H1 (cell line): ENCODE data around the gene MAML3. TPM values are rescaled to one million over a fixed set of nuclear protein-coding genes. Genes with fewer than 3 reads are reported as not detected.

Experiments used
- CTCF ChIA-PET: fragments of 300-600 bp; sonication (Branson Sonifier 250); formaldehyde crosslinking; loops from one replicate; lab custom pipeline; 2021; ENCODE audit not compliant: partially characterized antibody; lab: Charles Lee
- POLR2A ChIA-PET: fragments of 300-600 bp; sonication (Branson Sonifier 250); formaldehyde crosslinking; loops from one replicate; lab custom pipeline; 2021; ENCODE audit warnings: inconsistent platforms; ENCODE audit not compliant: partially characterized antibody; lab: Charles Lee
- DNase-seq, 2 experiments: peaks; one replicate each; pipeline versions ENCODE4 v3.0.0 to v3.0.0-alpha.2; 2010 to 2022; ENCODE audit warnings: low spot score in 2 of 2, low read depth in 1 of 2, mixed read lengths in 1 of 2
- FAIRE-seq: peaks from 2 replicates; lab custom pipeline; 2011; peaks lifted over from hg19 to GRCh38; lab: Jason Lieb, UNC
- H2AFZ ChIP-seq: 2 replicates; pipeline ENCODE4 v1.8.1; 2012; ENCODE audit warnings: low read length, inconsistent platforms
- H2AK5ac ChIP-seq: 2 replicates; pipeline ENCODE4 v1.6.1; 2013; ENCODE audit warnings: low read depth, low read length
- H2BK120ac ChIP-seq: replicated peaks from 2 replicates; pipeline ENCODE3; 2013; ENCODE audit warnings: low read depth, low read length, inconsistent platforms
- H2BK12ac ChIP-seq: 2 replicates; pipeline ENCODE4 v1.6.1; 2013; ENCODE audit warnings: low read depth, low read length
- H2BK15ac ChIP-seq: 2 replicates; pipeline ENCODE4 v1.6.1; 2013; ENCODE audit warnings: low read length
- H2BK20ac ChIP-seq: 2 replicates; pipeline ENCODE4 v1.6.1; 2013; ENCODE audit warnings: low read length
- H2BK5ac ChIP-seq: 2 replicates; pipeline ENCODE4 v1.6.1; 2013; ENCODE audit warnings: low read depth, low read length
- H3K14ac ChIP-seq: 2 replicates; pipeline ENCODE4 v1.6.1; 2013; ENCODE audit warnings: inconsistent platforms; ENCODE audit not compliant: insufficient read length
- H3K18ac ChIP-seq: 2 replicates; pipeline ENCODE4 v1.6.1; 2013; ENCODE audit warnings: low read length; ENCODE audit errors: extremely low read depth
- H3K23ac ChIP-seq: 2 replicates; pipeline ENCODE4 v1.6.1; 2013; ENCODE audit warnings: inconsistent platforms; ENCODE audit not compliant: insufficient read length
- H3K23me2 ChIP-seq: 2 replicates; pipeline ENCODE4 v1.6.1; 2013; ENCODE audit warnings: low read depth, low read length
- H3K27ac ChIP-seq: 2 replicates; pipeline ENCODE4 v1.6.1; 2011; ENCODE audit warnings: low read depth, low read length, inconsistent platforms
- H3K27me3 ChIP-seq, 4 experiments: replicated peaks in 1 of 4; 1 replicate in 1 of 4; 2 replicates in 3 of 4; pipeline versions ENCODE4 v1.6.1 to v1.8.1; 2011 to 2013; ENCODE audit warnings: low read length in 3 of 4, mild to moderate bottlenecking in 3 of 4, inconsistent platforms in 2 of 4, mixed read lengths in 2 of 4, moderate library complexity in 1 of 4; ENCODE audit not compliant: control insufficient read depth in 3 of 4, insufficient read depth in 3 of 4; ENCODE audit errors: extremely low read depth in 1 of 4
- H3K36me3 ChIP-seq, 4 experiments: 2 replicates each; pipeline versions ENCODE4 v1.6.1 to v1.8.1; 2011 to 2013; ENCODE audit warnings: mild to moderate bottlenecking in 4 of 4, low read length in 3 of 4, moderate library complexity in 2 of 4, control low read depth in 1 of 4, inconsistent platforms in 1 of 4; ENCODE audit not compliant: insufficient read depth in 4 of 4, control insufficient read depth in 2 of 4
- H3K4ac ChIP-seq: replicated peaks from 2 replicates; pipeline ENCODE3; 2013; ENCODE audit warnings: low read length, low read depth, mixed read lengths, inconsistent platforms; ENCODE audit not compliant: insufficient read length
- H3K4me1 ChIP-seq, 4 experiments: replicated peaks in 1 of 4; 1 replicate in 1 of 4; 2 replicates in 3 of 4; pipeline versions ENCODE4 v1.6.1 to v1.8.1; 2011 to 2013; ENCODE audit warnings: low read length in 3 of 4, inconsistent platforms in 2 of 4, mixed read lengths in 1 of 4; ENCODE audit not compliant: insufficient read depth in 4 of 4, control insufficient read depth in 3 of 4
- H3K4me2 ChIP-seq, 2 experiments: 2 replicates each; pipeline versions ENCODE4 v1.6.1 to v1.8.1; 2011 to 2013; ENCODE audit warnings: low read depth in 2 of 2, low read length in 2 of 2, control low read depth in 1 of 2, inconsistent platforms in 1 of 2, mild to moderate bottlenecking in 1 of 2; ENCODE audit not compliant: insufficient read depth in 1 of 2
- H3K4me3 ChIP-seq, 4 experiments: fragments of 200-600, 300-600 bp in 1 of 4; sonication (generic), shearing (Covaris generic), sonication (Bioruptor Twin) in 1 of 4; 2 replicates each; pipeline versions ENCODE4 v1.5.1 to v1.8.1; 2011 to 2016; ENCODE audit warnings: low read length in 4 of 4, low read depth in 3 of 4, control low read depth in 2 of 4, inconsistent platforms in 2 of 4, mild to moderate bottlenecking in 2 of 4, mixed read lengths in 1 of 4, moderate library complexity in 1 of 4; ENCODE audit not compliant: insufficient read depth in 2 of 4; ENCODE audit errors: extremely low read depth in 1 of 4
- H3K56ac ChIP-seq: replicated peaks from 2 replicates; pipeline ENCODE3; 2013; ENCODE audit warnings: low read depth, mild to moderate bottlenecking, mixed read lengths, low read length, inconsistent platforms; ENCODE audit not compliant: insufficient read length
- H3K79me1 ChIP-seq: 2 replicates; pipeline ENCODE4 v1.6.1; 2013; ENCODE audit warnings: low read depth, low read length, control low read depth
- H3K79me2 ChIP-seq, 2 experiments: 2 replicates each; pipeline versions ENCODE4 v1.6.1 to v1.8.1; 2012 to 2013; ENCODE audit warnings: low read length in 2 of 2, mild to moderate bottlenecking in 2 of 2, inconsistent platforms in 1 of 2; ENCODE audit not compliant: insufficient read depth in 2 of 2, control insufficient read depth in 1 of 2
- H3K9ac ChIP-seq, 4 experiments: replicated peaks in 1 of 4; 1 replicate in 1 of 4; 2 replicates in 3 of 4; pipeline versions ENCODE4 v1.6.1 to v1.8.1; 2011 to 2013; ENCODE audit warnings: low read depth in 3 of 4, low read length in 3 of 4, control low read depth in 2 of 4, mild to moderate bottlenecking in 2 of 4, moderate library complexity in 2 of 4, inconsistent platforms in 1 of 4; ENCODE audit errors: extremely low read depth in 1 of 4
- H3K9me3 ChIP-seq, 2 experiments: 2 replicates each; pipeline versions ENCODE4 v1.6.1 to v1.8.1; 2012 to 2013; ENCODE audit warnings: mild to moderate bottlenecking in 2 of 2, moderate library complexity in 2 of 2, control low read depth in 1 of 2, inconsistent platforms in 1 of 2, low read depth in 1 of 2, low read length in 1 of 2, mixed read lengths in 1 of 2; ENCODE audit not compliant: insufficient read depth in 2 of 2
- H4K20me1 ChIP-seq, 2 experiments: replicated peaks in 1 of 2; 2 replicates each; pipeline versions ENCODE3 to v1.8.1; 2011 to 2013; ENCODE audit warnings: inconsistent platforms in 2 of 2, low read length in 2 of 2, mild to moderate bottlenecking in 1 of 2; ENCODE audit not compliant: insufficient read depth in 2 of 2, control insufficient read depth in 1 of 2
- H4K5ac ChIP-seq: 2 replicates; pipeline ENCODE4 v1.6.1; 2013; ENCODE audit warnings: low read length, low read depth, mixed read lengths, inconsistent platforms; ENCODE audit not compliant: insufficient read length
- H4K8ac ChIP-seq: 2 replicates; pipeline ENCODE4 v1.8.0; 2013; ENCODE audit warnings: mild to moderate bottlenecking, moderate library complexity, low read length, inconsistent platforms; ENCODE audit not compliant: insufficient read depth; ENCODE audit errors: extremely low read depth
- H4K91ac ChIP-seq: replicated peaks from 2 replicates; pipeline ENCODE3; 2013; ENCODE audit warnings: low read length, mixed read lengths, inconsistent platforms; ENCODE audit not compliant: insufficient read length
- BCL11A ChIP-seq, 2 experiments: IDR thresholded peaks; one replicate each; pipeline ENCODE4 v1.6.1; 2011; ENCODE audit warnings: low read depth in 2 of 2, low read length in 2 of 2, mild to moderate bottlenecking in 2 of 2
- NRF1 ChIP-seq: IDR thresholded peaks from 2 replicates; pipeline ENCODE4 v1.6.1; 2011; ENCODE audit warnings: mild to moderate bottlenecking, low read depth, low read length, improper control_type of control experiment
- RBBP5 ChIP-seq: IDR thresholded peaks from 2 replicates; pipeline ENCODE4 v1.7.1; 2012; ENCODE audit warnings: low read depth, mild to moderate bottlenecking, inconsistent platforms, low read length, moderate library complexity, borderline replicate concordance
- RFX5 ChIP-seq: IDR thresholded peaks from 2 replicates; pipeline ENCODE4 v1.6.1; 2011; ENCODE audit warnings: low read depth, low read length, improper control_type of control experiment, borderline replicate concordance
- RNF2 ChIP-seq: fragments of 200-900, 300-1000 bp; sonication (generic); IDR thresholded peaks from 2 replicates; pipeline ENCODE4 v1.7.1; 2016; ENCODE audit warnings: borderline replicate concordance, low read depth, mild to moderate bottlenecking, antibody characterized with exemption, low read length; ENCODE audit not compliant: poor library complexity, severe bottlenecking; ENCODE audit errors: missing control alignments
- SIX5 ChIP-seq: IDR thresholded peaks from 2 replicates; pipeline ENCODE4 v1.6.1; 2011; ENCODE audit warnings: mild to moderate bottlenecking, low read depth, low read length
- TAF7 ChIP-seq: optimal IDR thresholded peaks from 2 replicates; pipeline ENCODE3; 2011; ENCODE audit warnings: low read depth, mild to moderate bottlenecking, inconsistent platforms, low read length, moderate library complexity, borderline replicate concordance
- polyA plus RNA-seq, 7 experiments: library from polyadenylated mRNA; depleted of rRNA in 3 of 7; stranded (reverse) in 5 of 7; unstranded in 2 of 7; fragments of >200 nt in 5 of 7; fragments of 200-250 nt in 2 of 7; gene quantifications; 1 replicate in 5 of 7; 2 replicates in 1 of 7; 4 replicates in 1 of 7; pipeline versions ENCODE4 v1.2.1 to v1.2.3, GENCODE V29; 2011 to 2013; ENCODE audit warnings: missing spikeins in 2 of 7, mixed read lengths in 2 of 7
- total RNA-seq: library from RNA; stranded (reverse); fragmentation: NEBNext Ultra II Directional; extraction: Animal tissue kit (Norgen Biotek cat#: 25700); gene quantifications from 2 replicates; pipeline ENCODE4 v1.2.1, GENCODE V29; 2021
- TF ChIP-seq, protein P1 (sequence below): IDR thresholded peaks from 2 replicates; pipeline ENCODE4 v1.6.1; 2011; ENCODE audit warnings: low read length, improper control_type of control experiment

The MAML3 gene
- total and polyA plus RNA-seq, 2 of the 8 experiments (the other 6 are each of a cell fraction or from before 2014, with no cell fraction given) = 2.1 to 5.7 TPM

DNA sequence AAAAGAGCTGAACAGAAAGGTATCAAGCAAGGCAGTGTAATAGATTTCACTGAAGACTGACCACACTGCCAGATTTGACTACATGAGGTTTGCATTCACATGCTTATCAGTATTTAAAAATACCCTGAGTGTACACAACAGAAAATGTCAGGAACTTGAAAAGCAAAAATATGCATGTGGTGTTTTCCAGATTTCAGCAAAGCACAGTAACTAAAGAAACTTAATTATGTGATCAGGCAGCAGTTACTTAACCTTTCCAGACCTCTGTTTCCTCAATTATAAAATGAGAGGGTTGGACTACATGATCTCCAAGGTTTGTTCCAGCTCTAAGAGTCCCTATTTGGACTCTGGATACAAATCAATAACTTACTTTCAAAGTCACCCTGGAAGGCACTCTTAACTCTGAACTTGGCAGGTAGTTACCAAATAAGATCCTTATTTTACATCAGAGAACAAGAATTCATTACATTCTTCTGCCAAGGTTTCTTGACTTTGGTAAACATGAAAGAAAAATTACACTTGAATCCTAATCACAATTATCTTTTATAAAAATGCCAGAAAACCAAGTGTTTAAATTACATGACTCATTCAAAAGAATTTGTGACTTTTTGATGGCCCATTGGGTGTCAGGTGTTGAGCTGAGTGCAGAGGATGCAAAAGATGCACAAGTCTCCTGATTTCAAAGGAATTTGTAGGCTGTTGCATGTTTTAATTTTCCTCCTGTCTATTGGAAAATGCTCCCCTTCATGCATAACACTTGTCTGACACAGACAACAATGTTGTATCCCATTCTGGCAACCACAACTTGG, 246.8 kb downstream of the MAML3 start:
- POLR2A ChIA-PET = no interaction called here
- Histone ChIP-seq H4K8ac (no peak overlapping the region), H3K4ac (no peak overlapping the region), H3K79me1 (no peaks in the 10 kb centered on the region; the same call in 1 of the 2 replicates), H3K56ac (no peak overlapping the region), H3K23ac (no peak overlapping the region), H3K27me3 (peaks cover 0 to 1% (median 0%) of the 10 kb centered on the region in 4 experiments; a peak in 1 of 7 replicates), H3K4me3 (no peak overlapping the region), H2BK20ac (no peak overlapping the region), H2BK120ac (no peak overlapping the region), H3K36me3 (no peaks in the 10 kb centered on the region), H3K4me2 (no peak overlapping the region), H4K91ac (no peak overlapping the region), H3K23me2 (no peaks in the 10 kb centered on the region; the same call in 1 of the 2 replicates), H2BK12ac (no peak overlapping the region), H3K18ac (no peak overlapping the region), H2BK15ac (no peak overlapping the region), H3K4me1 (peaks cover 0 to 5% (median under 1%) of the 10 kb centered on the region in 4 experiments; a peak in 4 of 7 replicates), H4K20me1 (no peaks in the 10 kb centered on the region), H2BK5ac (no peak overlapping the region), H3K9ac (no peak overlapping the region), H4K5ac (no peak overlapping the region), H3K14ac (no peak overlapping the region), H2AK5ac (no peak overlapping the region), H3K27ac (no peak overlapping the region), H2AFZ (no peak overlapping the region), H3K79me2 (no peaks in the 10 kb centered on the region), H3K9me3 (peaks cover 0 to 2% of the 10 kb centered on the region in 2 experiments; a peak in 1 of 4 replicates)
- CTCF ChIA-PET = interaction anchor here (0.8 to 2.4 kb wide), 2 partner anchors 14 to 17 kb away, joined by 3 to 8 read pairs; no protein-coding TSS in a partner anchor
- FAIRE-seq (no peak), DNase-seq (no peak)
- TF ChIP-seq, protein P1, sequence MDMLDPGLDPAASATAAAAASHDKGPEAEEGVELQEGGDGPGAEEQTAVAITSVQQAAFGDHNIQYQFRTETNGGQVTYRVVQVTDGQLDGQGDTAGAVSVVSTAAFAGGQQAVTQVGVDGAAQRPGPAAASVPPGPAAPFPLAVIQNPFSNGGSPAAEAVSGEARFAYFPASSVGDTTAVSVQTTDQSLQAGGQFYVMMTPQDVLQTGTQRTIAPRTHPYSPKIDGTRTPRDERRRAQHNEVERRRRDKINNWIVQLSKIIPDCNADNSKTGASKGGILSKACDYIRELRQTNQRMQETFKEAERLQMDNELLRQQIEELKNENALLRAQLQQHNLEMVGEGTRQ = no peak
- TF ChIP-seq BCL11A (IDR thresholded peaks at IDR 0.05; ENCODE audit: low read depth in 2 of 2, low read length in 2 of 2) = no peak
- no peak for TF ChIP-seq RBBP5
- TF ChIP-seq NRF1 = no peak
- TF ChIP-seq RNF2 = no peak
- no peak for TF ChIP-seq SIX5
- no peak for TF ChIP-seq TAF7
- TF ChIP-seq RFX5 = no peak
